GM23248 (cell line): ENCODE data around the gene AIFM1. TPM values are rescaled to one million over a fixed set of nuclear protein-coding genes. Genes with fewer than 3 reads are reported as not detected.

Experiments
- DNase-seq: peaks from one replicate; pipeline ENCODE4 v3.0.0-alpha.2; 2015
- H2AFZ ChIP-seq: fragments of 200-600 bp; sonication (generic); 2 replicates; pipeline ENCODE4 v1.6.1; 2016; ENCODE audit warnings: antibody characterized with exemption
- H3F3A ChIP-seq: fragments of 200-600 bp; sonication (generic); 2 replicates; pipeline ENCODE4 v1.6.1; 2016; ENCODE audit warnings: mild to moderate bottlenecking, antibody characterized with exemption, mixed run types; ENCODE audit not compliant: insufficient read depth
- H3K27ac ChIP-seq: fragments of 200-600 bp; sonication (generic); 2 replicates; pipeline ENCODE4 v1.5.1; 2016; ENCODE audit warnings: mild to moderate bottlenecking
- H3K27me3 ChIP-seq: fragments of 200-600 bp; sonication (generic); replicated peaks from 2 replicates; pipeline ENCODE4 v1.6.1; 2016; ENCODE audit warnings: mild to moderate bottlenecking; ENCODE audit not compliant: insufficient read depth
- H3K36me3 ChIP-seq: fragments of 200-600 bp; sonication (generic); 2 replicates; pipeline ENCODE4 v1.6.1; 2016; ENCODE audit warnings: low read depth, mild to moderate bottlenecking
- H3K4me1 ChIP-seq: fragments of 200-600 bp; sonication (generic); 2 replicates; pipeline ENCODE4 v1.6.1; 2016; ENCODE audit warnings: mild to moderate bottlenecking; ENCODE audit not compliant: insufficient read depth
- H3K4me2 ChIP-seq: fragments of 200-600 bp; sonication (generic); one replicate; pipeline ENCODE4 v1.6.1; 2016; ENCODE audit warnings: mild to moderate bottlenecking; ENCODE audit not compliant: unreplicated experiment
- H3K4me3 ChIP-seq: fragments of 200-600 bp; sonication (generic); 2 replicates; pipeline ENCODE4 v1.5.1; 2016; ENCODE audit warnings: mild to moderate bottlenecking
- H3K79me2 ChIP-seq: fragments of 200-600 bp; sonication (generic); 2 replicates; pipeline ENCODE4 v1.6.1; 2016; ENCODE audit warnings: mild to moderate bottlenecking; ENCODE audit not compliant: insufficient read depth
- H3K9ac ChIP-seq: fragments of 200-600 bp; sonication (generic); 2 replicates; pipeline ENCODE4 v1.6.1; 2016; ENCODE audit warnings: mild to moderate bottlenecking
- H3K9me2 ChIP-seq: fragments of 200-600 bp; sonication (generic); 2 replicates; pipeline ENCODE4 v1.6.1; 2016; ENCODE audit warnings: mixed run types, mild to moderate bottlenecking, moderate library complexity; ENCODE audit not compliant: insufficient read depth
- H3K9me3 ChIP-seq: fragments of 200-600 bp; sonication (generic); one replicate; pipeline ENCODE4 v1.6.1; 2017; ENCODE audit warnings: low read depth
- H4K20me1 ChIP-seq: fragments of 200-600 bp; sonication (generic); 2 replicates; pipeline ENCODE4 v1.6.0; 2016; ENCODE audit not compliant: insufficient read depth
- EZH2 ChIP-seq: fragments of 200-600 bp; sonication (generic); IDR thresholded peaks from 2 replicates; pipeline ENCODE4 v1.6.1; 2018; ENCODE audit warnings: antibody characterized with exemption, mild to moderate bottlenecking; ENCODE audit not compliant: insufficient read depth, poor library complexity, severe bottlenecking
- EZH2phosphoT487 ChIP-seq: fragments of 200-600 bp; sonication (generic); IDR thresholded peaks from 2 replicates; pipeline ENCODE4 v1.6.1; 2018; ENCODE audit warnings: antibody characterized with exemption, moderate library complexity, mild to moderate bottlenecking, low read depth; ENCODE audit not compliant: insufficient read depth
- WGBS, 2 experiments: methylation state at CpG; one replicate each; pipeline ENCODE4 v1.1.6; 2015 to 2017; ENCODE audit warnings: low lambda C conversion rate in 2 of 2, low coverage in 1 of 2; ENCODE audit errors: missing lambda C conversion rate in 2 of 2; 5-methylcytosine and 5-hydroxymethylcytosine counted together
- in situ Hi-C: fragments of 300-500 bp; cut with MboI; formaldehyde crosslinking; loops from 2 replicates; pipeline ENCODE4 v1.15.0; 2020
- polyA plus RNA-seq: library from polyadenylated mRNA; unstranded; fragments of >200 nt; fragmentation: Nextera tagmentation; extraction: Ambion mirVana; gene quantifications from 2 replicates; pipeline ENCODE4 v1.2.1, GENCODE V29; 2016
- total RNA-seq: library from RNA; depleted of rRNA; stranded (reverse); fragments of >200 nt; shearing (Covaris generic); gene quantifications from 2 replicates; pipeline ENCODE4 v1.2.3, GENCODE V29; 2014

Gene AIFM1
- total and polyA plus RNA-seq, 2 experiments from 2014 or later: 14.6 to 22.5 TPM

DNA sequence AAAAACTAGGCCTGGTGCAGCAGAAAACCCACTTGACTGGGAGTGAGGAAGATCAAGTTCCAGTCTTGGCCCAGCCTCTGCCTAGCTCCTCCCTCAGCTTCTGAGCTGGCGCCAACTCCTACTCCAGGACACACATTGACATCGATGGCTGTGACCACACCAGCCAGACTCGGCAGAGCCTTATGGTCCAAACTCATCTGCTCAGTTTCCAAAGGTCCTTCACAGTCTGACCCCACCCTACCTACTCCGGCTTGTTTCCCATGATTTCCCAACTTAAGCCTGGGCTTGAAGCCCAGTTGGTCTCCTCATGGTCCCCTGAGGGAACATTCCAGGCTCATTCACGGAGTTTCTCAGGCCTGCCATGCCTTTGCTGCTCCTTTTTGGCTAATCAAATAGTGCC, 65.5 kb downstream of the AIFM1 start:
- no peak for TF ChIP-seq EZH2
- Histone ChIP-seq H3K36me3 (no peaks in the 10 kb centered on the region), H3K27me3 (no peaks in the 10 kb centered on the region), H3K9me3 (no peaks in the 10 kb centered on the region), H3K79me2 (peaks cover 98% of the 10 kb centered on the region), H3K4me2 (peak overlapping the region; percentile 57), H3K9me2 (no peaks in the 10 kb centered on the region), H3K4me3 (no peak overlapping the region), H3F3A (peaks cover 11% of the 10 kb centered on the region), H3K27ac (peak overlapping the region; percentile 89), H4K20me1 (0 out of 2 replicates have a peak, but pooled peaks cover 3% of the 10 kb centered on the region), H2AFZ (no peak overlapping the region), H3K4me1 (peaks cover 12% of the 10 kb centered on the region), H3K9ac (peak overlapping the region; percentile 55)
- DNase-seq: peak; percentile 85
- WGBS, 2 experiments: 8 to 12% methylated on average over 4 to 5 of the region's 5 CpGs
- in situ Hi-C loops: no loop called here

DNA sequence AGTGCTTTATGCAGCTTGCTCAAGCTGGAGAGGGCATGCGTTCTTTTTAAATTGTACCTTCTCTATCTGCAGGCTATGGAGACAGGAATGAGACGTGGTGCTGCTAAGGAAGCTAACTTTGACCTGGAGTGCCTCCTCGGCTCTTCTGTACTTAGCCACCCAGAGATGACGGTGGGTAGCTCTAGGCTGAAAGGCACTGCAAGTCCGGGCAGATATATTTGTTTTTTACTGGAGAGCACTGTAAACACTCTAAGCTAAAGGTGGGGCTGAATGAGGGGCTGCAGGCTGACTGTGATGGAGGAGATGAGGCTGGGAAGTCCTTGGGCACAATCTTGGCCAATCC, 67.5 kb downstream of the AIFM1 start:
- in situ Hi-C loops: no loop called here
- Histone ChIP-seq H3K36me3 (no peaks in the 10 kb centered on the region), H3K27me3 (no peaks in the 10 kb centered on the region), H3K27ac (no peak overlapping the region), H3K9me3 (no peaks in the 10 kb centered on the region), H4K20me1 (0 out of 2 replicates have a peak, but pooled peaks cover 3% of the 10 kb centered on the region), H3K4me2 (no peak overlapping the region), H2AFZ (no peak overlapping the region), H3K4me1 (peaks cover 12% of the 10 kb centered on the region), H3K9me2 (no peaks in the 10 kb centered on the region), H3K4me3 (no peak overlapping the region), H3F3A (peaks cover 11% of the 10 kb centered on the region), H3K9ac (no peak overlapping the region), H3K79me2 (peaks cover 98% of the 10 kb centered on the region)
- no peak for DNase-seq
- no peak for TF ChIP-seq EZH2phosphoT487
- WGBS, 2 experiments: 65 to 81% methylated on average over 5 of the region's 5 CpGs

- Histone ChIP-seq H3K9me3 (no peaks in the 10 kb centered on the region), H3K79me2 (peaks cover 98% of the 10 kb centered on the region), H3K9me2 (no peaks in the 10 kb centered on the region), H3K36me3 (no peaks in the 10 kb centered on the region), H3K4me2 (no peak overlapping the region), H3K9ac (no peak overlapping the region), H3K27me3 (no peaks in the 10 kb centered on the region), H2AFZ (no peak overlapping the region), H3K4me3 (no peak overlapping the region), H3K4me1 (peaks cover 12% of the 10 kb centered on the region), H3F3A (peaks cover 11% of the 10 kb centered on the region), H4K20me1 (0 out of 2 replicates have a peak, but pooled peaks cover 3% of the 10 kb centered on the region), H3K27ac (no peak overlapping the region)
- DNase-seq: no peak
- TF ChIP-seq EZH2 (no peak), EZH2phosphoT487 (no peak)
- 74 to 86% methylated on average over 9 to 11 of the region's 14 CpGs for WGBS, 2 experiments
- in situ Hi-C loops: no loop called here
These were observed 68.0 kb downstream of the AIFM1 start for GRCh38 chrX:130097507-130098209.

- WGBS, 2 experiments: 87 to 93% methylated on average over 4 to 6 of the region's 6 CpGs
- Histone ChIP-seq H3K27ac (no peak overlapping the region), H2AFZ (no peak overlapping the region), H3K4me1 (peaks cover 9% of the 10 kb centered on the region), H3K9me3 (no peaks in the 10 kb centered on the region), H3K36me3 (no peaks in the 10 kb centered on the region), H3K27me3 (no peaks in the 10 kb centered on the region), H4K20me1 (0 out of 2 replicates have a peak, but pooled peaks cover under 1% of the 10 kb centered on the region), H3K79me2 (peaks cover 98% of the 10 kb centered on the region), H3K9me2 (no peaks in the 10 kb centered on the region), H3K9ac (no peak overlapping the region), H3K4me3 (no peak overlapping the region), H3K4me2 (no peak overlapping the region), H3F3A (peaks cover 7% of the 10 kb centered on the region)
- in situ Hi-C loops: no loop called here
- TF ChIP-seq EZH2phosphoT487 (no peak), EZH2 (no peak)
- DNase-seq: no peak
These were observed 70.2 kb downstream of the AIFM1 start for GRCh38 chrX:130095249-130096030.
